Measurements from ENCODE around the gene PRICKLE3.

GRCh38 chrX:49212861-49213260 lies 26.7 kb upstream of the PRICKLE3 start:
- no peak for TF ChIP-seq PBX3 (IDR thresholded peaks at IDR 0.05)
- TF ChIP-seq, protein P1, sequence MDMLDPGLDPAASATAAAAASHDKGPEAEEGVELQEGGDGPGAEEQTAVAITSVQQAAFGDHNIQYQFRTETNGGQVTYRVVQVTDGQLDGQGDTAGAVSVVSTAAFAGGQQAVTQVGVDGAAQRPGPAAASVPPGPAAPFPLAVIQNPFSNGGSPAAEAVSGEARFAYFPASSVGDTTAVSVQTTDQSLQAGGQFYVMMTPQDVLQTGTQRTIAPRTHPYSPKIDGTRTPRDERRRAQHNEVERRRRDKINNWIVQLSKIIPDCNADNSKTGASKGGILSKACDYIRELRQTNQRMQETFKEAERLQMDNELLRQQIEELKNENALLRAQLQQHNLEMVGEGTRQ (IDR thresholded peaks at IDR 0.05) = no peak
- no peak for TF ChIP-seq ESRRA (IDR thresholded peaks at IDR 0.05; ENCODE audit: borderline replicate concordance, low read length)
- TF ChIP-seq, protein P2, sequence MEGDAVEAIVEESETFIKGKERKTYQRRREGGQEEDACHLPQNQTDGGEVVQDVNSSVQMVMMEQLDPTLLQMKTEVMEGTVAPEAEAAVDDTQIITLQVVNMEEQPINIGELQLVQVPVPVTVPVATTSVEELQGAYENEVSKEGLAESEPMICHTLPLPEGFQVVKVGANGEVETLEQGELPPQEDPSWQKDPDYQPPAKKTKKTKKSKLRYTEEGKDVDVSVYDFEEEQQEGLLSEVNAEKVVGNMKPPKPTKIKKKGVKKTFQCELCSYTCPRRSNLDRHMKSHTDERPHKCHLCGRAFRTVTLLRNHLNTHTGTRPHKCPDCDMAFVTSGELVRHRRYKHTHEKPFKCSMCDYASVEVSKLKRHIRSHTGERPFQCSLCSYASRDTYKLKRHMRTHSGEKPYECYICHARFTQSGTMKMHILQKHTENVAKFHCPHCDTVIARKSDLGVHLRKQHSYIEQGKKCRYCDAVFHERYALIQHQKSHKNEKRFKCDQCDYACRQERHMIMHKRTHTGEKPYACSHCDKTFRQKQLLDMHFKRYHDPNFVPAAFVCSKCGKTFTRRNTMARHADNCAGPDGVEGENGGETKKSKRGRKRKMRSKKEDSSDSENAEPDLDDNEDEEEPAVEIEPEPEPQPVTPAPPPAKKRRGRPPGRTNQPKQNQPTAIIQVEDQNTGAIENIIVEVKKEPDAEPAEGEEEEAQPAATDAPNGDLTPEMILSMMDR (IDR thresholded peaks at IDR 0.05) = no peak
- TF ChIP-seq, protein P3, sequence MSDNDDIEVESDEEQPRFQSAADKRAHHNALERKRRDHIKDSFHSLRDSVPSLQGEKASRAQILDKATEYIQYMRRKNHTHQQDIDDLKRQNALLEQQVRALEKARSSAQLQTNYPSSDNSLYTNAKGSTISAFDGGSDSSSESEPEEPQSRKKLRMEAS (IDR thresholded peaks at IDR 0.05) = no peak
- TF ChIP-seq RNF2 (IDR thresholded peaks at IDR 0.05; ENCODE audit: borderline replicate concordance, low read depth) = no peak
- TF ChIP-seq E2F6 (IDR thresholded peaks at IDR 0.05; ENCODE audit: borderline replicate concordance, low read depth) = no peak

All from A549 (cell line).